Fibroblast of the aortic adventitia (primary cell): Measurements from ENCODE around the gene CXCR4. TPM values are rescaled to one million over a fixed set of nuclear protein-coding genes. Genes with fewer than 3 reads are reported as not detected.

Source experiments
- DNase-seq: peaks from one replicate; pipeline ENCODE4 v3.0.0-alpha.2; 2010; ENCODE audit warnings: low read depth
- H3K4me3 ChIP-seq: 2 replicates; pipeline ENCODE4 v1.5.1; 2011; ENCODE audit warnings: low read depth, mild to moderate bottlenecking, control low read depth, low read length, moderate library complexity
- CTCF ChIP-seq: IDR thresholded peaks from 2 replicates; pipeline ENCODE4 v1.5.1; 2011; ENCODE audit warnings: mild to moderate bottlenecking, low read length, control low read depth, inconsistent platforms; ENCODE audit not compliant: insufficient read depth
- total RNA-seq: library from RNA; depleted of rRNA; stranded (reverse); fragments of >200 nt; gene quantifications from 2 replicates; pipeline ENCODE4 v1.2.3, GENCODE V29; 2012; ENCODE audit warnings: low replicate concordance

Gene CXCR4
- total RNA-seq, 1 donor = 0.27 TPM

DNA sequence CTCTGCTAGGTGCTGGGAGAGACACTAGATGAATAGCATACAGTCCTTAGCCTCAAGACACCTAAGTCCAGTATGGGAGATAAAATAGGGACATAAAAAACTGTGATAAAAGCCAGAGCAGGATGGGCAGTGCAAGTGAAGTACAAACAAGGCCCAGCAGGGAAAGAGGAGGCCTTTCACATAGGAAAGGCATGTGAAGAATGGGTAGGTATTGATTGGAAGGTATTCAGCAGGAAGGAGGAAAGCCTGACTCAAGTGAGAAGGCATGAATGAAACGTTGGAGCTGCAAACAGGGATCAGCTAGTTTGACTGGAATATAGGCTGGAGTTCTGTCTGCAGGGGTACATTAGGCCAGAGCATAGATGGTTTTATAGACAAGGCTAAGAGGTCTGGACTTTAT is 11.0 kb upstream of the CXCR4 start:
- no peak for TF ChIP-seq CTCF
- H3K4me3 ChIP-seq = no peak overlapping the region
- no peak for DNase-seq

DNA sequence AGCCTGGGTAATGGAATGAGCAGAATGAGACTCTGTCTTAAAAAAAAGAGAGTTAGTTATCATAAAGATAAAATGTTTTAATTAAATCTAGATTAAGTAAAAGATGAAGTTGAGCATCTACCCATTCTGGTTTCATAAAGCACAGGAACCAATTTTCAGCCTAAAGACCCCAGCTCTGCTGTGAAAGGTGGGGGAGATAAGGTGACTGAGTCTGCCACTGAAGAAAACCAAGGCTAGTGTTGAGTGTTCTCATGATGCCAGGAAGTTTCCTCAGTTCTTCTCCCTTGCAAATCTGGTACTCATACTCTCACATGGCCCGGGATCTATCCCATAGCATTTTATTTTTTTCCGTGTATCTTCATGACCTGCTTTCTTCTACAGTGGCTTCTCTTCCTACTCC is 10.4 kb upstream of the CXCR4 start:
- no peak for DNase-seq
- TF ChIP-seq CTCF = no peak
- H3K4me3 ChIP-seq = no peak overlapping the region

GRCh38 chr2:136127356-136127755 is 9.4 kb upstream of the CXCR4 start:
- TF ChIP-seq CTCF = no peak
- no peak for DNase-seq

GRCh38 chr2:136126421-136126926 is 8.5 kb upstream of the CXCR4 start:
- TF ChIP-seq CTCF = no peak
- DNase-seq = no peak
- no peak overlapping the region for H3K4me3 ChIP-seq

More at GRCh38 chr2:136127356-136127755, 9.4 kb upstream of the CXCR4 start:
- H3K4me3 ChIP-seq = no peak overlapping the region

GRCh38 chr2:136126021-136126420 is 8.1 kb upstream of the CXCR4 start:
- no peak for TF ChIP-seq CTCF
- DNase-seq = no peak
- no peak overlapping the region for H3K4me3 ChIP-seq

- no peak for TF ChIP-seq CTCF
- no peak overlapping the region for H3K4me3 ChIP-seq
- no peak for DNase-seq
Measured at GRCh38 chr2:136125236-136125635, 7.3 kb upstream of the CXCR4 start.

- no peak for TF ChIP-seq CTCF
- DNase-seq = no peak
- no peak overlapping the region for H3K4me3 ChIP-seq
Measured at GRCh38 chr2:136124805-136125204, 6.9 kb upstream of the CXCR4 start.
